ENCODE data around the gene JCAD. TPM values are rescaled to one million over a fixed set of nuclear protein-coding genes. Genes with fewer than 3 reads are reported as not detected.

The JCAD gene, protein sequence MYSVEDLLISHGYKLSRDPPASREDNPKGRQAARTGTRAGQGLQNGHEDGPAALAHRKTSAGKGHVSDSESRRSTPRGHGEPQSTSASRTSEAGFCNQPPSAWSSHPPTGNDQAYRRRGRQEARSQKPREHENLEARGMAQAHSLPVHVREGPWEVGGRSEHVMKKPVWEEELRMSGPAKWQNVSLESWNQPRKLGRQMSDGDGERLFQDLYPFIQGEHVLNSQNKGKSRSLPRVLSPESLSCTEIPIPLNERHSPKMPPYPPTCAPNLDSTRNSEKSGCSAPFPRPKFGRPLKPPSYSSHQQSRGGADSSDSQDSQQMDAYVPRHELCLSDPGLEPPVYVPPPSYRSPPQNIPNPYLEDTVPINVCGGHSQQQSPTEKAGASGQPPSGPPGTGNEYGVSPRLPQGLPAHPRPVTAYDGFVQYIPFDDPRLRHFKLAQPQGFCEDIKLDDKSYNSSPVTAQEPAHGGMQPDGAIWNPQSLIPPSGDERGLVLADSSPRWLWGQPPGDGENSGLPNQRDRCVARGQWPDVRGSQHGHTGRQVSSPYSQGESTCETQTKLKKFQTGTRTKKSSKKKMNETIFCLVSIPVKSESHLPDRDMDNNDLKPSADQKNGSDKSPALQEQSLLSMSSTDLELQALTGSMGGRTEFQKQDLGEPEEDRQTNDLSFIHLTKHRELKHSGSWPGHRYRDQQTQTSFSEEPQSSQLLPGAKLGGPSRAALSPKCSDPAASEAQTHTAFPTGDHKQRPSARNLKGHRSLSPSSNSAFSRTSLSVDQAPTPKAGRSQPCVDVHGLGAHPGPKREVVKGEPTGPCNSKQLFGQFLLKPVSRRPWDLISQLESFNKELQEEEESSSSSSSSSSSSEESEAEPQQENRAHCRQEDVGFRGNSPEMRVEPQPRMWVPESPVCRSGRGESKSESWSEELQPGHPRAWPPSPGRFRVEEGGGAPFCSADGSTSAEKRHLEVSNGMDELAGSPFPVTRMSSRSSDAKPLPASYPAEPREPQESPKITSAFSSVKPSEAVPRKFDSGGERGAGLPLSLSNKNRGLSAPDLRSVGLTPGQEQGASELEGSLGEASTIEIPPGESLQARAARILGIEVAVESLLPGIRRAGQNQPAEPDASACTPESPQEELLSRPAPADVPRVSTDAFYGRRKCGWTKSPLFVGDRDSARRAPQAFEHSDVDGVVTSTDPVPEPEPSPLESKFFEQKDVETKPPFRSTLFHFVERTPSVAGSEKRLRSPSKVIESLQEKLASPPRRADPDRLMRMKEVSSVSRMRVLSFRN (N-terminal part only)
- 37.4 and 40.4 TPM in 2 replicates for total RNA-seq

DNA sequence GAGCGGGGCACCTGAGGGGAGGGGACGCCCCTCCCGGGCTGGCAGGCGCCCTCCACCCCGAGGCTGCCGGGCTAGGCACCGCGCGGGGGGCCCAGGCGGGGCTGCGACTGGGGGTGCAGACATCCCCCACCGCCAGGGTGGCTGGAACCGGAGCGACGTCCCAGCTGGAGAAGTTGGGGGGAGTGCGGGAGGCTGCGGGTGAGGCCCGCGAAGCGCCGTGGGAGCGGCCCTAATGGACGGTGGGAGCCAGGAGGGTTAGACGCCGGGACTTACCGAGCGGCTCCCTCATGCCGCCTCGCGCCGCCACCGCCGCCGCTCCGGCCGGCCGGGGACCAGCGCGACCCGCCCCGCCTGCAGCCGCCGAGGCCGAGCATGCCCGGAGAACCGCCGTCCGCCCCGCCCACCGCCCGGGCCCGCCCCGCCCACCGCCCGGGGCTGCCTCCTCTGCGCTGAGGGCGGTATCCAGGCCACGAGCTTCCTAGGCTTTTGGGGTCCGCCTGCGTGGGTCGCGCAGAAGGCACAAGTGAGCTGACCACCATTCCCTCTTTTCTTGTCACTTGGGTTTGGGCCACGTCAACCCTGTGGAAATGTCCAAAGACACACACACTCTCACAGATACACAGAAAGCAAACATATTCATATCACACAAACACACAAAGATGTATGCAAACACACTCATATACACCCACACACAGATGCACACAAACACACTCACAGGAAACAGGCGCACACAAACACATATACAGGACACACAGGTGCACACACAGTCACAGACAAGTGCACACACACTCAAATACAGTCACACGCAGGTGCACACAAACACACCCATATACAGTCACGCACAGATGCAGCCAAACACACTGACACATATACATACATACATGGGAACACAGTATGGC is at the start of gene JCAD:
TSS of gene JCAD (minus strand) at position 378 of the 899 bp plus-strand sequence. CDS start 11,774 bp downstream, outside the sequence.

All from epithelial cell of umbilical artery (primary cell).